Upper lobe of left lung (tissue), 6 donors: ENCODE results near the gene HOXC13. TPM values are rescaled to one million over a fixed set of nuclear protein-coding genes. Genes with fewer than 3 reads are reported as not detected.

ENCODE experiments used
- ATAC-seq, 2 donors: fragments of 200-7000 bp; cut with Tn5 transposase; one replicate each; pipeline ENCODE4 v1.9.1; 2022; ENCODE audit warnings: mild to moderate bottlenecking in 2 of 2, moderate library complexity in 2 of 2; ENCODE audit not compliant: low FRiP score in 2 of 2
- DNase-seq, 2 donors: peaks; one replicate each; pipeline ENCODE4 v3.0.0-alpha.2; 2019 to 2020
- H3K27ac ChIP-seq, 4 donors: fragments of 200-600 bp; sonication (generic); one replicate each; pipeline ENCODE4 v1.5.1; 2016 to 2019
- H3K27me3 ChIP-seq, 4 donors: fragments of 200-600 bp; sonication (generic); one replicate each; pipeline ENCODE4 v1.5.1; 2017 to 2019
- H3K36me3 ChIP-seq, 4 donors: fragments of 200-600 bp; sonication (generic); one replicate each; pipeline ENCODE4 v1.5.1; 2016 to 2019
- H3K4me1 ChIP-seq, 4 donors: fragments of 200-600 bp; sonication (generic); one replicate each; pipeline ENCODE4 v1.5.1; 2018 to 2019
- H3K4me3 ChIP-seq, 4 donors: fragments of 200-600 bp; sonication (generic); one replicate each; pipeline ENCODE4 v1.5.1; 2017 to 2019; ENCODE audit warnings: mild to moderate bottlenecking in 2 of 4, moderate library complexity in 1 of 4
- H3K9me3 ChIP-seq, 4 donors: fragments of 200-600 bp; sonication (generic); one replicate each; pipeline ENCODE4 v1.5.1; 2018 to 2019
- CTCF ChIP-seq, 6 experiments: fragments of 450-650 bp in 4 of 6; fragments of 200-600 bp in 2 of 6; sonication (generic) in 2 of 6; IDR thresholded peaks; one replicate each; pipeline ENCODE4 v1.5.1; 2016 to 2019; ENCODE audit warnings: antibody characterized with exemption in 6 of 6
- EP300 ChIP-seq, 4 donors: sonication (generic); formaldehyde crosslinking; IDR thresholded peaks; one replicate each; pipeline ENCODE4 v1.5.1; 2017; ENCODE audit warnings: antibody characterized with exemption in 4 of 4, control low read depth in 2 of 4
- POLR2A ChIP-seq, 4 donors: fragments of 450-650 bp; IDR thresholded peaks; one replicate each; pipeline ENCODE4 v1.5.1; 2016 to 2017; ENCODE audit warnings: antibody characterized with exemption in 4 of 4, mild to moderate bottlenecking in 2 of 4
- POLR2AphosphoS5 ChIP-seq, 2 donors: sonication (generic); formaldehyde crosslinking; IDR thresholded peaks; one replicate each; pipeline ENCODE4 v1.5.1; 2017; ENCODE audit warnings: antibody characterized with exemption in 2 of 2
- WGBS, 2 donors: methylation state at CpG; one replicate each; pipeline ENCODE4 v1.1.5; 2017 to 2018; 5-methylcytosine and 5-hydroxymethylcytosine counted together
- total RNA-seq, 6 donors: library from RNA; depleted of rRNA in 4 of 6; stranded (reverse); fragments of >200 nt in 4 of 6; gene quantifications; one replicate each; pipeline versions ENCODE4 v1.1.0 to v1.2.1, GENCODE V29; 2016 to 2021
- donor health status: DM: no; HTN: no; CAD: no; lungs with moderate emphysema.
- donor health status: DM: no; HTN: yes; CAD: no; lungs with severe emphysema.

Gene HOXC13
- total RNA-seq, 6 donors from 2014 or later, result not detected

GRCh38 chr12:53981634-53982565 lies 43.3 kb downstream of the HOXC13 start:
- Histone ChIP-seq H3K27ac (no peak overlapping the region), H3K36me3 (no peaks in the 10 kb centered on the region), H3K27me3 (peaks cover 2 to 92% (median 50%) of the 10 kb centered on the region in 4 donors), H3K9me3 (no peaks in the 10 kb centered on the region), H3K4me3 (no peak overlapping the region), H3K4me1 (peaks cover 15 to 31% (median 26%) of the 10 kb centered on the region in 4 donors)
- ATAC-seq (no peak), DNase-seq (peak in 1 of 2 donors; percentile 47)
- 9 to 32% methylated on average over 27 to 30 of the region's 30 CpGs for WGBS, 2 donors
- TF ChIP-seq CTCF (IDR thresholded peaks at IDR 0.05) (no peak), POLR2A (IDR thresholded peaks at IDR 0.05) (no peak), POLR2AphosphoS5 (IDR thresholded peaks at IDR 0.05) (no peak), EP300 (IDR thresholded peaks at IDR 0.05) (no peak)

GRCh38 chr12:53982648-53983567 lies 44.3 kb downstream of the HOXC13 start:
- H3K4me3 ChIP-seq, result no peak overlapping the region
- no peak for ATAC-seq
- H3K27me3 ChIP-seq, result peaks cover 2 to 92% (median 54%) of the 10 kb centered on the region in 4 donors
- H3K9me3 ChIP-seq, result no peaks in the 10 kb centered on the region
- H3K4me1 ChIP-seq, result peaks cover 15 to 31% (median 26%) of the 10 kb centered on the region in 4 donors
- TF ChIP-seq EP300 (IDR thresholded peaks at IDR 0.05), result no peak
- 15 to 24% methylated on average over 25 to 26 of the region's 26 CpGs for WGBS, 2 donors
- DNase-seq, result no peak
- no peaks in the 10 kb centered on the region for H3K36me3 ChIP-seq
- no peak overlapping the region for H3K27ac ChIP-seq

- no peak for ATAC-seq
- WGBS, 2 donors, result 5 to 7% methylated on average over 17 of the region's 17 CpGs
- Histone ChIP-seq H3K9me3 (no peaks in the 10 kb centered on the region), H3K4me1 (peaks cover 15 to 31% (median 26%) of the 10 kb centered on the region in 4 donors), H3K27me3 (peaks cover 2 to 93% (median 56%) of the 10 kb centered on the region in 4 donors), H3K4me3 (no peak overlapping the region), H3K27ac (no peak overlapping the region), H3K36me3 (no peaks in the 10 kb centered on the region)
- no peak for DNase-seq
- TF ChIP-seq POLR2A (IDR thresholded peaks at IDR 0.05), result no peak
- no peak for TF ChIP-seq EP300 (IDR thresholded peaks at IDR 0.05)
- TF ChIP-seq POLR2AphosphoS5 (IDR thresholded peaks at IDR 0.05), result no peak
- no peak for TF ChIP-seq CTCF (IDR thresholded peaks at IDR 0.05)
These were observed 44.9 kb downstream of the HOXC13 start for GRCh38 chr12:53983568-53983949.

- DNase-seq, result peak in 1 of 2 donors; percentile 48
- H3K4me1 ChIP-seq, result peaks cover 15 to 32% (median 28%) of the 10 kb centered on the region in 4 donors
- no peak for ATAC-seq
- WGBS, 2 donors, result 3 to 7% methylated on average over 24 to 30 of the region's 30 CpGs
- peaks cover 2 to 93% (median 56%) of the 10 kb centered on the region in 4 donors for H3K27me3 ChIP-seq
- TF ChIP-seq POLR2AphosphoS5 (IDR thresholded peaks at IDR 0.05), result no peak
- no peak for TF ChIP-seq EP300 (IDR thresholded peaks at IDR 0.05)
- no peak for TF ChIP-seq CTCF (IDR thresholded peaks at IDR 0.05)
- no peak for TF ChIP-seq POLR2A (IDR thresholded peaks at IDR 0.05)
- no peaks in the 10 kb centered on the region for H3K36me3 ChIP-seq
- H3K27ac ChIP-seq, result no peak overlapping the region
- H3K9me3 ChIP-seq, result no peaks in the 10 kb centered on the region
- H3K4me3 ChIP-seq, result no peak overlapping the region
These were observed 45.4 kb downstream of the HOXC13 start for GRCh38 chr12:53983950-53984572.
